Measurements from ENCODE around the gene RGS6. TPM values are rescaled to one million over a fixed set of nuclear protein-coding genes. Genes with fewer than 3 reads are reported as not detected.
"Not testable (repeated sequence)": the region's sequence is repeated elsewhere in the genome, so short reads cannot be mapped to it uniquely, and the experiment has no call there.

RGS6 gene
- total RNA-seq, 1 donor from 2014 or later, result 7.6 TPM

- no peak for DNase-seq (ENCODE audit: low spot score)
Measured at GRCh38 chr14:72444701-72445100, 512.5 kb downstream of the RGS6 start.

DNA sequence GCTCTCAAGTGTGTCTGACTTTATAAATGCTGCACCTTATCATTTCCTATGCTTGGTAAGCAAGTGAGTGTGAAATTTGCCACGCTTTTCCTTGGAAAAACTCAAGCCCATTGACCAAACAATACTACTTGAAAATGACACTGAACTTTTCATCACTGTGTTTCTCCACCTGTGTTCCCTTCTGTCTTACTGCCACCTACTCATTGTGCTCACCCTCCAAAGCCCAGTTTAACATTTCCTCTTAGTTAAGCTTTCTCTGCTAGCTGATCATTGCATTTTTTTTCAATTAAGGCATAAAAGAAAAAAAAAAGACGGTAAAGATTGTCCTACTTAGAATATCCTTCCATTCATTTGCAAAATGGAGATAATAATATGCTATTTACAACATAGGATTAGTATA lies 516.0 kb downstream of the RGS6 start:
- no peak for DNase-seq (ENCODE audit: low spot score)

DNA sequence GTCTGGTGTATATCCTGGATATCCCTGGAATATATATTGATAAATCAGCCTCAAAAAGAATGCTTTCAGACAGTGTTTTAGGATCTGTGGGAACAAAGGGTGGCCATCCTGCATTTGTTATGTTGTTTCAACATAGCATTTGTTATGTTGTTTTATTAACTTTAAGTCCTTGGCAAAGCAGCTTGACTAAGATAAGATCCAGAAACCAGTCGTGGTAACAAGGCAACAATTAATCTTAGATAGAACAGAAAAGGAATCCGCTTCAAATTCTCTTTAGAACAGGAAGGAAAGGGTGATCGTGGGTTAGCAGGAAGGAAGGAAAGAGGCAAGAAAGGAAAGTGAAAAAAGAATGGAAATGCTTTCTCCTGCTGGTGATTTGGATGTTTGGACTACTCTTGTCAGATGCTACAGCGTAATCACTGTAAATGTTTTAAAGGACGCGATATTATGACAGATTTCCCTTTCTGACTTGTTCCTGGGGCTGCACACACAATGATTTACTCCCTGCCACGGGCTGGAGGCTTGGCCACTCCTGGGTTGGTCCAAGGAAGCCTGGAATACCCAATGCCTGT lies 518.3 kb downstream of the RGS6 start:
- no peak for DNase-seq (ENCODE audit: low spot score)

GRCh38 chr14:72451054-72451972 lies 519.1 kb downstream of the RGS6 start:
- DNase-seq (ENCODE audit: low spot score), result no peak

DNA sequence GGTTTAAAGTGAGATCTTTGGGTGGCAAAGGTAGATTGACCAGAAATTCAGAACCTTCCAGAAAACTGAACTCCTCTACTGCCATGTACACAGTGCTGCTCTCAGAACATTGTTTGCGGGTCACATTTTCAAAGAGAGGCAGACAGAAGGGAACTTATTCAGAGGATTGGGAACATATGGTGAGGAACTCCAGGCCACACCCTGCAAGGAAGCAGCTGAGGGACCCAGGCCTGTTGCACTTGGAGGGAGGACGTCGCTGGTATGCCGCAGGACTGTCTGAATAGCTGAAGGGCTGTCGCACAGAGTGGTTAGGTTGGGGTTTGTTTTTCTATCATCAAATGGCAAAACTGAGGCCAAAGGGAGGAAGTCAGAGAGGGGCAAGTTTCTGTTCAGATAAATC lies 520.5 kb downstream of the RGS6 start:
- no peak for DNase-seq (ENCODE audit: low spot score)

DNA sequence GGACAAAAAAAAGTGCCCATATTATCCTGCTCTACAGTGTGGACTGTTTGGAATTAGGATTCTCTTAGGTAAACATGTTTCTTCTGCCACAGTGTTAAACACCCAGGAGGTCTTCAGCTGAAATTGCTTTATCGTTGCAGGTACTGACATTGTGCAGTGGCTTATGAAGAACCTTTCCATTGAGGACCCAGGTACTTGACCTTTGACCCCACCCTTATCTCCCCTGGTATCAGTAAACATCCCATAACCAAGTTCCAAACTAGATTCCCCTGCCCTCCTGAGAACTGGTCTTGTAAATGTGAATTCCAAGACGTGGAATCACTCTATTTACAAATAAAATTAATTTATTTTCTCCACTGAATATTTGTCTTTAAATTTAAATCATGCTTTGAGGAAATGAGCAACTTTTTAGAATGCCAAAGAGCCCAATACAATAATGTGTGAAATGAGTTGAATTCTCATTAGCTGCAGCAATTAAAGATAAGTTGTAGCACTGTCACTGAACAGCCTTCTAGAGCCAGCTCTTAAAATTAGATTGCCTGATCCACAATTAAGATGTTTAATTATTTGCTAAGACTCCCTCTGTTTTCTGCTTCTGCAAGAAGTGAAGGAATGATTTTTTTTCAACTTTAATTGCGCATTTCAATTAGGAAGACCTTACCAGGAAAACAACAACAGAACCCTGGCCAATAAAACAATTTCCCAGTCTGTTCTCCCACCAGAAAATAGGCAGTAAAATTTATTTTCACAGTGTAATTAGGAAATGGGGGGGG lies 522.3 kb downstream of the RGS6 start:
- no peak for DNase-seq (ENCODE audit: low spot score)

- no peak for DNase-seq (ENCODE audit: low spot score)
Measured at GRCh38 chr14:72457641-72458040, 525.4 kb downstream of the RGS6 start.

- no peak for DNase-seq (ENCODE audit: low spot score)
Measured at GRCh38 chr14:72462056-72462455, 529.8 kb downstream of the RGS6 start.

GRCh38 chr14:72463291-72463866 lies 531.1 kb downstream of the RGS6 start:
- no peak for DNase-seq (ENCODE audit: low spot score)

GRCh38 chr14:72464226-72464625 lies 532.0 kb downstream of the RGS6 start:
- DNase-seq (ENCODE audit: low spot score), result no peak

DNA sequence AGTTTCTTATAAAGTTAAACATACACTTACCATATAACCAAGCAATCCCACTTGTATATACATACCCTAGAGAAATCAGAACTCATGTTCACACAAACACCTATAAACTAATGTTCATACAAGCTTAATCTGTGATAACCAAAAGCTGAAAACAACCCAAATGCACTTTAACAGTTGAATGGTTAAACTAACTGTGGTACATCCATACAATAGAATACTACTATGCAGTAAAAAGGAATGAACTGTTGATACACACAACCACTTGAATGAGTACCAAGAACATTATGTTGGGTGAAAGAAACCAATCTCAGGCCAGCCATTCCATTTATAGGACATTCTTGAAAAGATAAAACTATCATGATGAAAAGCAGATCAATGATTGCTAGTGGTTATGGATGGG lies 534.1 kb downstream of the RGS6 start:
- no peak for DNase-seq (ENCODE audit: low spot score)

DNA sequence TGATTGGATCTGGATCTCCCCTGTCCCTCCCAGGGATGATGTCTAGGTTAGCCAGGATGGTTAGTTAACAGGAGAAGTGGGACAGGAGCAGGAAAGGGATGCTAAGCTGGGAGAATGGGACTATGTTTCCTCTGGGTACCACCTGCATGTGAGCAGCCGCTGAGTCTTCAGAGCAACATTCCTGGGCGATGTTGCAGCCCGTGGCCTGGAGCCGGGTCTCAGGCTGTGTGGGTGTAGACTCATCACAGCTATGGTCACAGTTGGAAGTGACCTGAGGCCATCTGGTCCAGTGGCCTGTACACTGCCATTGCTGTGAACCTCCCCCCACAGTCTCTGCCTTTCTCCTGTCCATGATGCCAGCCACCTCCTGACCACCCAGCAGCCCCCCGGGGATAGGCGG lies 539.1 kb downstream of the RGS6 start:
- DNase-seq (ENCODE audit: low spot score), result no peak

DNA sequence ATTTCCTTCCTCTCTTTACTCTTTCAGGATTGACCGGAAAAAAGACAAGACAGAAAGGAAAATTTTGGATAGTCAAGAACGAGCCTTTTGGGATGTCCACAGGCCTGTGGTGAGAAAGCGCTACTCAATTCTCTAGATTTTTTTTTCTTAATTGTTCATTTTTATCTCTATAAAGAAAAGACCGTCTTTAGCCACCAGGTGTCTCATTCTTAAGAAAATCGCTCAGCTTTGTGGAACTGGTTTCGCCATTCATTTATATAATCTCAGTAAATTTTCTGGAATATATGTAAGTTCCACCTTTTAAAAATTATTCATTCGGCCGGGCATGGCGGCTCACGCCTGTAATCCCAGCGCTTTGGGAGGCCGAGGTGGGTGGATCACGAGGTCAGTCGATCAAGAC lies 540.6 kb downstream of the RGS6 start:
- no peak for DNase-seq (ENCODE audit: low spot score)

- DNase-seq (ENCODE audit: low spot score), result no peak
Measured at GRCh38 chr14:72476657-72477499, 544.6 kb downstream of the RGS6 start.

GRCh38 chr14:72477578-72477977 lies 545.3 kb downstream of the RGS6 start:
- DNase-seq (ENCODE audit: low spot score), result not testable (repeated sequence)

DNA sequence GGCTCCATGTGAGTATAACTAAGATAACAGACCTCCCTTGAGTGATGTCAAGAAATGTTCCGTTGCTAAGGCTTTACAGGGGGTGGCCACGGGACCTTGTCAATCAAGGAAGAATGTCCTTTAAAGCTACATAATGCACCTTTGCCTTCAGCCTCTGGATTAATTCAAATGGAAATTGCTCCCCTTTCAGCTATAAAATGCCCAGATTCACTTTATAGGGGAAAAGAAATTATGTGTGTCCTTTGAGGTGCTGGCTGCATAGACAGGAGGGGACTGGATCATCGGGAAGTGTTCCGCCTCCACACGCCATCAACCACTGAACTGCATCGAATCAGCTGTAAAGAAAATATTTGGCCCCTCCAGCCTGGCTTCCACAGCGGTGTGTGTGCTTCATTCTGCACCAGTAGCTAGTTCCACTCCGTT lies 546.3 kb downstream of the RGS6 start:
- no peak for DNase-seq (ENCODE audit: low spot score)

DNA sequence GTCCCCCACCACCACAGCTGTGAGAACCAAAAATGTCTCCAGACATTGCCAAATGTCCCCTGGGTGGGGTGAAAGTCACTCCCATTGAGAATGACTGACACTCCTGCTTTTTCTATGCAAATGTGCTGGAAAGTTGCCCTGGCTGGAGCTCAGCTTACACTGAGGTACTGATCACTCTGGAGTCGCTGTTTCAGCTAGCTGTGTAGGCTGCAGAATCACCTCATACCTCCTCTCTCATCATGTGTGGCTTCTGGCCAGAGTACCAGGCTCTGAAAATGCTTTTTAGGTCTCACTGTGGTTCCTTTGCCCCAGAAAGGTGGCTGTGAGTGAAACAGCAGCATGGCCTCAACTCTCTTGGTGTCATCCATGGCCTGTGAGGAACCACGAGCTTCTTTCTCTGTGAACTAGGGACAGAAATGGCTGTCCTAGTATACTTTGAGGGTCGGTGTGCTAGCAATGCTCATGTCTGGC lies 547.3 kb downstream of the RGS6 start:
- DNase-seq (ENCODE audit: low spot score), result no peak

- DNase-seq (ENCODE audit: low spot score), result no peak
Measured at GRCh38 chr14:72480464-72481243, 548.4 kb downstream of the RGS6 start.

DNA sequence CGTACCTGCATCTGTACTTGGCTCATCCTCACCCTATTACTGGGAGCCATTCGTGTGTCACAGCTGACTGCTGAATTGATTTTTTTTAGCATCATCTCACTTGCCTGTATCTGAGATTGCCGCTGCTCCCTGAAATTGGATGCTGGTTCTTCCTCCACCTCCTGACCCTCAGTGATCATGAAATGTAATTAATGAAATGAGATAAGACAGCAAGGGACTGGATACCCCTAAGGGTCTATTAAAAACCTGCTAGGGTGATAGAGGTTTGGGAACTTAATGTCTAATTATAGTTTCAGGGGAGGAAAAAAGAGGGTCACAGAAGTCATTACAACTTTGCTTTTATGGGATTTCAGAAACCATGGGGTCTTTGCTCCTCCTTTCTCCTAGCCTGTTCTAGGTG lies 551.1 kb downstream of the RGS6 start:
- DNase-seq (ENCODE audit: low spot score), result no peak

- no peak for DNase-seq (ENCODE audit: low spot score)
Measured at GRCh38 chr14:72485695-72486094, 553.5 kb downstream of the RGS6 start.
